DOHH2 (cell line): Measurements from ENCODE around the gene NFATC3.

Experiments used
- H3F3A ChIP-seq: fragments of 200-600 bp; sonication (generic), shearing (Covaris generic); 2 replicates; pipeline ENCODE4 v1.6.0; 2016; ENCODE audit warnings: antibody characterized with exemption, mild to moderate bottlenecking; ENCODE audit not compliant: control insufficient read depth, insufficient read depth
- H3K27ac ChIP-seq: fragments of 200-600 bp; sonication (generic); 2 replicates; pipeline ENCODE4 v1.5.1; 2014; ENCODE audit warnings: low read depth, mild to moderate bottlenecking, low read length, moderate library complexity
- H3K27me3 ChIP-seq: fragments of 200-600 bp; sonication (generic); 2 replicates; pipeline ENCODE4 v1.6.1; 2014; ENCODE audit warnings: mild to moderate bottlenecking, low read length, mixed read lengths; ENCODE audit not compliant: control insufficient read depth
- H3K36me3 ChIP-seq: fragments of 200-600 bp; sonication (generic); 2 replicates; pipeline ENCODE4 v1.6.1; 2014; ENCODE audit warnings: mild to moderate bottlenecking, low read length, moderate library complexity, mixed read lengths; ENCODE audit not compliant: control insufficient read depth
- H3K4me1 ChIP-seq: fragments of 200-600 bp; sonication (generic); 2 replicates; pipeline ENCODE4 v1.6.1; 2014; ENCODE audit warnings: mild to moderate bottlenecking, low read length, mixed read lengths; ENCODE audit not compliant: control insufficient read depth
- H3K4me2 ChIP-seq: fragments of 200-600 bp; sonication (generic); 2 replicates; pipeline ENCODE4 v1.6.0; 2014; ENCODE audit warnings: mild to moderate bottlenecking, low read length, moderate library complexity
- H3K4me3 ChIP-seq: fragments of 200-600 bp; sonication (generic); 2 replicates; pipeline ENCODE4 v1.5.1; 2014; ENCODE audit warnings: mild to moderate bottlenecking, low read length, mixed read lengths
- H3K79me2 ChIP-seq: fragments of 200-600 bp; sonication (generic); 2 replicates; pipeline ENCODE4 v1.6.1; 2014; ENCODE audit warnings: mild to moderate bottlenecking, low read length, mixed read lengths; ENCODE audit not compliant: control insufficient read depth
- H3K9me2 ChIP-seq: fragments of 200-600 bp; sonication (generic); replicated peaks from 2 replicates; pipeline ENCODE4 v1.6.1; 2014; ENCODE audit warnings: mild to moderate bottlenecking, low read length, mixed read lengths; ENCODE audit not compliant: control insufficient read depth
- H3K9me3 ChIP-seq: fragments of 200-600 bp; sonication (generic); 2 replicates; pipeline ENCODE4 v1.6.1; 2014; ENCODE audit warnings: antibody characterized with exemption, low read length, mixed read lengths; ENCODE audit not compliant: control insufficient read depth, insufficient read depth
- H4K20me1 ChIP-seq: fragments of 200-600 bp; sonication (generic); 2 replicates; pipeline ENCODE4 v1.6.0; 2014; ENCODE audit warnings: low read depth, mild to moderate bottlenecking, antibody characterized with exemption, low read length, moderate library complexity; ENCODE audit not compliant: control insufficient read depth, insufficient read depth
- CTCF ChIP-seq: fragments of 200-600 bp; sonication (generic); IDR thresholded peaks from one replicate; pipeline ENCODE4 v1.5.1; 2014; ENCODE audit warnings: antibody characterized with exemption, mild to moderate bottlenecking, low read depth, low read length; ENCODE audit not compliant: poor library complexity, severe bottlenecking
- EZH2phosphoT487 ChIP-seq: fragments of 200-600 bp; sonication (generic); IDR thresholded peaks from 2 replicates; pipeline ENCODE4 v1.6.1; 2017; ENCODE audit warnings: borderline replicate concordance, mild to moderate bottlenecking, antibody characterized with exemption, low read length, moderate library complexity, mixed read lengths

The NFATC3 gene

GRCh38 chr16:68226116-68226515 lies 140.9 kb downstream of the NFATC3 start:
- Histone ChIP-seq H3K9me2 (no peaks in the 10 kb centered on the region), H3K4me1 (peaks cover 26% of the 10 kb centered on the region), H3K27me3 (no peaks in the 10 kb centered on the region), H3K4me3 (no peak overlapping the region), H3K36me3 (peaks cover 18% of the 10 kb centered on the region), H4K20me1 (no peaks in the 10 kb centered on the region), H3K4me2 (no peak overlapping the region), H3K27ac (no peak overlapping the region), H3K79me2 (no peaks in the 10 kb centered on the region), H3F3A (peaks cover 9% of the 10 kb centered on the region; the same call in 1 of the 2 replicates), H3K9me3 (no peaks in the 10 kb centered on the region)
- TF ChIP-seq CTCF = no peak
- TF ChIP-seq EZH2phosphoT487 = no peak

- Histone ChIP-seq H3K36me3 (peaks cover 18% of the 10 kb centered on the region), H3F3A (peaks cover 9% of the 10 kb centered on the region; the same call in 1 of the 2 replicates), H3K27me3 (no peaks in the 10 kb centered on the region), H4K20me1 (no peaks in the 10 kb centered on the region), H3K4me1 (peaks cover 26% of the 10 kb centered on the region), H3K9me3 (no peaks in the 10 kb centered on the region), H3K27ac (no peak overlapping the region), H3K4me2 (peak overlapping the region; percentile 2; the same call in 1 of the 2 replicates), H3K79me2 (no peaks in the 10 kb centered on the region), H3K4me3 (no peak overlapping the region), H3K9me2 (no peaks in the 10 kb centered on the region)
- TF ChIP-seq CTCF (no peak), EZH2phosphoT487 (no peak)
Measured at GRCh38 chr16:68227183-68227793, 142.1 kb downstream of the NFATC3 start.

GRCh38 chr16:68227850-68228553 lies 142.8 kb downstream of the NFATC3 start:
- TF ChIP-seq CTCF (no peak), EZH2phosphoT487 (no peak)
- peaks cover 9% of the 10 kb centered on the region; the same call in 1 of the 2 replicates for H3F3A ChIP-seq
- H3K4me2 ChIP-seq = 0 out of 2 replicates have a peak overlapping the region, but pooled peaks have one; percentile 2
- no peaks in the 10 kb centered on the region for H3K9me3 ChIP-seq
- peaks cover 26% of the 10 kb centered on the region for H3K4me1 ChIP-seq
- H3K79me2 ChIP-seq = no peaks in the 10 kb centered on the region
- no peaks in the 10 kb centered on the region for H3K9me2 ChIP-seq
- no peak overlapping the region for H3K4me3 ChIP-seq
- peaks cover 18% of the 10 kb centered on the region for H3K36me3 ChIP-seq
- H3K27ac ChIP-seq = no peak overlapping the region
- H4K20me1 ChIP-seq = no peaks in the 10 kb centered on the region
- H3K27me3 ChIP-seq = no peaks in the 10 kb centered on the region
